Esophagus squamous epithelium (tissue), 5 donors: ENCODE measurements around the gene ASTN2. TPM values are rescaled to one million over a fixed set of nuclear protein-coding genes. Genes with fewer than 3 reads are reported as not detected.

Source experiments
- DNase-seq: peaks from one replicate; lab custom pipeline; 2025; lab: John Stamatoyannopoulos, UW
- H3K27ac ChIP-seq, 4 donors: fragments of 200-600 bp; sonication (generic); one replicate each; pipeline ENCODE4 v1.5.1; 2016 to 2019; ENCODE audit warnings: mild to moderate bottlenecking in 1 of 4
- H3K27me3 ChIP-seq, 4 donors: fragments of 200-600 bp; sonication (generic); 1 replicate in 3 of 4; 2 replicates in 1 of 4; pipeline versions ENCODE4 v1.5.1 to v1.6.0; 2017 to 2021; ENCODE audit warnings: antibody characterized with exemption in 1 of 4
- H3K36me3 ChIP-seq, 3 donors: fragments of 200-600 bp; sonication (generic); one replicate each; pipeline ENCODE4 v1.5.1; 2016 to 2019
- H3K4me1 ChIP-seq, 3 donors: fragments of 200-600 bp; sonication (generic); one replicate each; pipeline ENCODE4 v1.5.1; 2017 to 2019
- H3K4me3 ChIP-seq, 4 donors: fragments of 200-600 bp; sonication (generic); 1 replicate in 3 of 4; 2 replicates in 1 of 4; pipeline ENCODE4 v1.5.1; 2016 to 2019; ENCODE audit warnings: mild to moderate bottlenecking in 2 of 4, moderate library complexity in 1 of 4
- H3K9me3 ChIP-seq, 3 donors: fragments of 200-600 bp; sonication (generic); one replicate each; pipeline ENCODE4 v1.5.1; 2016 to 2019
- POLR2A ChIP-seq, 4 donors: fragments of 450-650 bp; IDR thresholded peaks; one replicate each; pipeline ENCODE4 v1.6.1; 2017; ENCODE audit warnings: antibody characterized with exemption in 4 of 4, mild to moderate bottlenecking in 4 of 4, moderate library complexity in 3 of 4
- WGBS, 2 donors: methylation state at CpG; one replicate each; pipeline ENCODE4 v1.1.5; 2018; 5-methylcytosine and 5-hydroxymethylcytosine counted together
- intact Hi-C: fragments of 100-400 bp; cut with DNase I; formaldehyde crosslinking; loops from one replicate; pipeline ENCODE4 v1.15.0; 2022
- total RNA-seq, 4 donors: library from RNA; depleted of rRNA; stranded (reverse); fragments of >200 nt; gene quantifications; one replicate each; pipeline ENCODE4 v1.1.0, GENCODE V29; 2016
- TF ChIP-seq, protein P1 (sequence below), 6 experiments: fragments of 450-650 bp in 4 of 6; fragments of 200-600 bp in 2 of 6; sonication (generic) in 2 of 6; IDR thresholded peaks; one replicate each; pipeline ENCODE4 v1.5.1; 2016 to 2019; ENCODE audit warnings: antibody characterized with exemption in 6 of 6, mild to moderate bottlenecking in 4 of 6, moderate library complexity in 4 of 6
- donor health status: DM: yes; HTN: yes; CAD: no.

Gene ASTN2
- total RNA-seq, 4 donors from 2014 or later, result 0.13 to 1.9 (median 0.27) TPM; not detected in 1

DNA sequence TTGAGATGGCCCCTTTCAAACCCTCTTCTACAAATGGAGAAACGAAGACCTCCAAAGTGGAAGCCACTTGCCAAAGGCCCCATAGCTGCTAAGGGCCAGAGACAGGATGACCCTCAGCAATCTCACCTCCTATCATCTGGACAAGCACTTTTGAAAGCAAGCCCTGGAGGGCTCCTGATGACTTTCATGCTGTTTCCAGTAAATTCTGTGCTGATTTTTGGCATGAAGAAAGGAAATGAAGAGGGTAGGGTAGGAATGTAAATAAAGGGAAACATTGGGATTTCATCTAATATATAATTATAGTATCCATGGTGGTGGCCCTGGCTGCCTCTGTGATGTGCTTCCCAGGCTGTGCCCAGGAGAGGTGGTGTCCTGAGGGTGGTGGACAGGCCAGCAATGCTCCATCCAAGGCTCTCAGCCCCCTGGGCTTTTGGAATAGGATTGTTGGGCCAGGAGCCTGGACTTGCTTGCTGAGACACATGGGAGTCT is 935.8 kb downstream of the ASTN2 start:
- H3K4me3 ChIP-seq, result no peak overlapping the region
- intact Hi-C loops, result no loop called here
- DNase-seq, result no peak
- H3K4me1 ChIP-seq, result peaks cover 0 to 36% (median 0%) of the 10 kb centered on the region in 3 donors
- 75 to 90% methylated on average over 1 of the region's 1 CpG for WGBS, 2 donors
- no peak overlapping the region for H3K27ac ChIP-seq
- H3K27me3 ChIP-seq, result peaks cover 0 to 62% (median 0%) of the 10 kb centered on the region in 4 donors
- TF ChIP-seq, protein P1, sequence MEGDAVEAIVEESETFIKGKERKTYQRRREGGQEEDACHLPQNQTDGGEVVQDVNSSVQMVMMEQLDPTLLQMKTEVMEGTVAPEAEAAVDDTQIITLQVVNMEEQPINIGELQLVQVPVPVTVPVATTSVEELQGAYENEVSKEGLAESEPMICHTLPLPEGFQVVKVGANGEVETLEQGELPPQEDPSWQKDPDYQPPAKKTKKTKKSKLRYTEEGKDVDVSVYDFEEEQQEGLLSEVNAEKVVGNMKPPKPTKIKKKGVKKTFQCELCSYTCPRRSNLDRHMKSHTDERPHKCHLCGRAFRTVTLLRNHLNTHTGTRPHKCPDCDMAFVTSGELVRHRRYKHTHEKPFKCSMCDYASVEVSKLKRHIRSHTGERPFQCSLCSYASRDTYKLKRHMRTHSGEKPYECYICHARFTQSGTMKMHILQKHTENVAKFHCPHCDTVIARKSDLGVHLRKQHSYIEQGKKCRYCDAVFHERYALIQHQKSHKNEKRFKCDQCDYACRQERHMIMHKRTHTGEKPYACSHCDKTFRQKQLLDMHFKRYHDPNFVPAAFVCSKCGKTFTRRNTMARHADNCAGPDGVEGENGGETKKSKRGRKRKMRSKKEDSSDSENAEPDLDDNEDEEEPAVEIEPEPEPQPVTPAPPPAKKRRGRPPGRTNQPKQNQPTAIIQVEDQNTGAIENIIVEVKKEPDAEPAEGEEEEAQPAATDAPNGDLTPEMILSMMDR (IDR thresholded peaks at IDR 0.05), result no peak
- no peak for TF ChIP-seq POLR2A (IDR thresholded peaks at IDR 0.05)
- no peaks in the 10 kb centered on the region for H3K9me3 ChIP-seq
- no peaks in the 10 kb centered on the region for H3K36me3 ChIP-seq

DNA sequence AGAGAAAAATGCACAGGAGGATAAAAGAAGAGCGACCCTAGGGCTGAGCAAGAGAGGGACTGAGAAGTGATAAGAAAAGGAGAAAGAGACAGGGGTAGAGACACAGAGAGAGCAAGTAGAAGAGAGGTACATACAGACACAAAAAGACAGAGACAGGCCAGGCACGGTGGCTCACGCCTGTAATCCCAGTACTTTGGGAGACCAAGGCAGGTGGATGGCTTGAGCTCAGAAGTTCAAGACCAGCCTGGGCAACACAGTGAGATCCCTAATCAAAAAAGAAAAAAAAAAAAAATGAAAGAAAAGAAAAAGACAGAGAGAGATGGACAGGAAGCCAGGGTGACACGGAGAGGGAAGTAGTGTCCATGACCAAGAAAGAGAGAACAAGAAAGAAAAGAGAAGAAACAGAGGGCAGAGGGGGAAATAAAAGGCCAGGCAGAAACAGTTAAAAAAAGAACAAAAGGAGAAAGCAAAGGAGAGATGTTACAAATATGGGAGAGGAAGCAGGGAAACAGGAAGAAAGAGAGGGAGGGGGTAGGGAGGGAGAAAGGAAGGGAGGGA is 937.2 kb downstream of the ASTN2 start:
- peak overlapping the region in 1 of 4 donors; percentile 13 for H3K27ac ChIP-seq
- no peaks in the 10 kb centered on the region for H3K9me3 ChIP-seq
- TF ChIP-seq POLR2A (IDR thresholded peaks at IDR 0.05), result no peak
- TF ChIP-seq, protein P1 (IDR thresholded peaks at IDR 0.05), result no peak
- no peaks in the 10 kb centered on the region for H3K36me3 ChIP-seq
- peaks cover 0 to 27% (median 0%) of the 10 kb centered on the region in 3 donors for H3K4me1 ChIP-seq
- WGBS, 2 donors, result 85 to 97% methylated on average over 4 of the region's 4 CpGs
- peaks cover 0 to 66% (median 0%) of the 10 kb centered on the region in 4 donors for H3K27me3 ChIP-seq
- intact Hi-C loops, result no loop called here
- H3K4me3 ChIP-seq, result no peak overlapping the region
- DNase-seq, result no peak

DNA sequence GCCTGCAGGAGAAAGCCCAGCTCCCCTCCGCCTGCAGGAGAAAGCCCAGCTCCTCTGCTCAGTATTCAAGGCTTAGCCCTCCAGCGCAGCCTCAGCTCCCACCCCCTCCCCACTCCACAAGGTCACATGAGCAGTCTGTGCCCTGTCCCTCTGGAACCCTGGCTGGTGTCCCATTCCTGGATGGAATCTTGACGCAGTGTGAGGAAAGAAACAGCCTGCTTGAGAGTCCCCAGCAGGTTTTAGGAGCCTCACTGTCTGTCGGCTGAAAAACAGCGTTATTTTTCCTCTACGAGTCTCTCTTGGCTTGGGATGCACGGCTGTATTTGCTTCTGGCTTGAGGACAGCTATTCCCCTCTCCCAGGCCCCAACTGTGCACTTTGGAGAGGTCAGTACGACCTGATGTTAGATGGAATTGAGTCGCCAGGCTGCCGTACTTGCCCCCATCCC is 937.9 kb downstream of the ASTN2 start:
- H3K27ac ChIP-seq, result peak overlapping the region in 1 of 4 donors; percentile 13

DNA sequence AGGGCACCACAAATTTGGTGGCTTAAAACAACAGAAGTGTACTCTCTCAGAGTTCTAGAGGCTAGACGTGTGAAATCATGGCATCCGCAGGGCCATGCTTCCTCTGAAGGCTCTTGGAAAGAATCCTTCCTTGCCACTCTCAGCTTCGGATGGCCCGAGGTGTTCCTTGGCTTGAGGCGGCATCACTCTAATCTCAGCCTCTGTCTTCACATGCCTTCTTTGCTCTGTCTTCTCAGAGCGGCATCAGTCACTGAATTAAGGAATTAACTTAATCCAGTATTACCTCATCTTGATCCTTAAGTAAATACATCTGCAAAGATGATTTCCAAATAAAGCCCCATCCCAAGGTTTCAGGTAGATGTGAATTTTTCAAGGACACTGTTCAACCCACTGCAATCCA is 938.9 kb downstream of the ASTN2 start:
- Histone ChIP-seq H3K27me3 (peaks cover 0 to 64% (median 0%) of the 10 kb centered on the region in 4 donors), H3K9me3 (no peaks in the 10 kb centered on the region), H3K27ac (no peak overlapping the region), H3K36me3 (no peaks in the 10 kb centered on the region), H3K4me3 (no peak overlapping the region), H3K4me1 (peaks cover 0 to 27% (median 0%) of the 10 kb centered on the region in 3 donors)
- TF ChIP-seq POLR2A (IDR thresholded peaks at IDR 0.05), result no peak
- TF ChIP-seq, protein P1 (IDR thresholded peaks at IDR 0.05), result no peak
- no peak for DNase-seq
- 23 to 52% methylated on average over 6 of the region's 6 CpGs for WGBS, 2 donors
- intact Hi-C loops, result no loop called here

More for the DNA sequence above, 937.9 kb downstream of the ASTN2 start:
- Histone ChIP-seq H3K4me3 (no peak overlapping the region), H3K4me1 (peaks cover 0 to 27% (median 0%) of the 10 kb centered on the region in 3 donors), H3K27me3 (peaks cover 0 to 66% (median 0%) of the 10 kb centered on the region in 4 donors), H3K9me3 (no peaks in the 10 kb centered on the region), H3K36me3 (no peaks in the 10 kb centered on the region)
- WGBS, 2 donors, result 79 to 100% methylated on average over 3 to 9 of the region's 10 CpGs
- intact Hi-C loops, result no loop called here
- DNase-seq, result no peak
- no peak for TF ChIP-seq POLR2A (IDR thresholded peaks at IDR 0.05)
- TF ChIP-seq, protein P1 (IDR thresholded peaks at IDR 0.05), result no peak

DNA sequence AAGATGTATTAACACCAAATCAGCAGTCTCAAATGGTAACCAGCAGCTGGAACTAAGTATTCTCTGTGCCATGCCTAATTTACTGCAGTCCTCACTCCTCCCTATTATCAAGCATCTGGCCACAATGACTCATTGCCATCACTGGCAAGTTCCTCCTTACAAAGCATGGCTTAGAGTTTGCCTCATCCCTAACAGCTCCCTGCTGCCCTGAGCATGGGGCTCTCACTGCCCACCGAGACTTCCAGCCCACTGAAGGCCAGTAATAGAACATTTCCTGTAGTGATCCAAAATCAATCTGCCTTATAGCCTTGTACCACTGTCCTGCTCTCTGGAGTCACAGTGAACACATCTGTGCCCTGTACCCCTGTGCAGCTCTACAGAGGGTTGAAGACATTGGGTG is 939.7 kb downstream of the ASTN2 start:
- intact Hi-C loops, result no loop called here
- TF ChIP-seq, protein P1 (IDR thresholded peaks at IDR 0.05), result no peak
- TF ChIP-seq POLR2A (IDR thresholded peaks at IDR 0.05), result no peak
- no peak for DNase-seq
- WGBS, 2 donors, result 67 to 80% methylated on average over 1 of the region's 1 CpG
- no peak overlapping the region for H3K27ac ChIP-seq
- H3K4me3 ChIP-seq, result no peak overlapping the region
- no peaks in the 10 kb centered on the region for H3K9me3 ChIP-seq
- H3K4me1 ChIP-seq, result peaks cover 0 to 27% (median 0%) of the 10 kb centered on the region in 3 donors
- no peaks in the 10 kb centered on the region for H3K36me3 ChIP-seq
- H3K27me3 ChIP-seq, result peaks cover 0 to 57% (median 0%) of the 10 kb centered on the region in 4 donors
